Frontal cortex (tissue), 4 donors: Measurements from ENCODE around the gene TCN2. TPM values are rescaled to one million over a fixed set of nuclear protein-coding genes. Genes with fewer than 3 reads are reported as not detected.
"Not testable (repeated sequence)": the region's sequence is repeated elsewhere in the genome, so short reads cannot be mapped to it uniquely, and the experiment has no call there.

Experiments used
- DNase-seq, 2 donors: peaks; one replicate each; pipeline ENCODE4 v3.0.0; 2012; ENCODE audit warnings: low spot score in 2 of 2
- FAIRE-seq: peaks from 2 replicates; lab custom pipeline; 2012; peaks lifted over from hg19 to GRCh38; lab: Jason Lieb, UNC
- total RNA-seq: library from RNA; depleted of rRNA; stranded (reverse); fragments of >200 nt; gene quantifications from one replicate; pipeline ENCODE4 v1.2.3, GENCODE V29; 2014
- donor health status: control.
- donor health status: control.
- donor health status: control.

TCN2 gene
- 11.0 TPM for total RNA-seq

DNA sequence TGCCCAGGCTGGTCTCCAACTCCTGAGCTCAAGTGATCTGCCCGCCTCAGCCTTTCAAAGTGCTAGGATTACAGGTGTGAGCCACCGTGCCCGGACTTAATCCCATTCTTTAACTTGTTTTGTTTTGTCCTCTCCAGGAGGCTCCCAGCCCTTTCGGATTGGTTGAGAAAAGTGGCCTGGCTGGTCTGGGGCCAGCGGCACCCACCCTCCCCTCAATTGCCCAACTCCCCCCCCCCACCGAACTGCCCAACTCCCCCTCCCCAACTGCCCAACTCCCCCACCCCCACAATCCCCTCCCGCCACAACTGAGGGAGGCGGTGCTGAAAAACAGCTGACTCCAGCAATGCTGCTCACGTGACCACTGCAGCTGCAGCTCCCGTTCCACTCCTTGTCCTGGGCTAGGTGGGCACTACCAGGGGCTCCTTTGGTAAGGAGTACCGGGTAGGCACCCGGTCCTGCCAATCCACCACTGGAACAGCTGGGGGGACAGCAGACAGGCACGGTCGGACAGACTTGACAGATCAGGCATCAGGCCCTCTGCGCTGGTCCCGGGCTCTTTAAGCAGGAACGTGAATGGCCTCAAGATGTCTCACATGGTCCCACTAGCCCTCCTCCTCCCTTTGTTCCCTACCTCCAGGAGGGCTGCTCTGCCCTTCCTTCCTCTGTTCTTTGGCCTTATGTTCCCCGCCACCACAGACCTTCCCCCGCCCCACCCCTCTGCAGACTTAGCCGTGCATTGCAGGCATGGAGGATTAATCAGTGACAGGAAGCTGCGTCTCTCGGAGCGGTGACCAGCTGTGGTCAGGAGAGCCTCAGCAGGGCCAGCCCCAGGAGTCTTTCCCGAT is at the start of gene TCN2:
Gene TCN2, plus strand, starts transcription at position 720 of the 845 bp plus-strand sequence. CDS start 158 bp downstream, outside the sequence.
- FAIRE-seq (no peak), DNase-seq (peak; percentile 72)

DNA sequence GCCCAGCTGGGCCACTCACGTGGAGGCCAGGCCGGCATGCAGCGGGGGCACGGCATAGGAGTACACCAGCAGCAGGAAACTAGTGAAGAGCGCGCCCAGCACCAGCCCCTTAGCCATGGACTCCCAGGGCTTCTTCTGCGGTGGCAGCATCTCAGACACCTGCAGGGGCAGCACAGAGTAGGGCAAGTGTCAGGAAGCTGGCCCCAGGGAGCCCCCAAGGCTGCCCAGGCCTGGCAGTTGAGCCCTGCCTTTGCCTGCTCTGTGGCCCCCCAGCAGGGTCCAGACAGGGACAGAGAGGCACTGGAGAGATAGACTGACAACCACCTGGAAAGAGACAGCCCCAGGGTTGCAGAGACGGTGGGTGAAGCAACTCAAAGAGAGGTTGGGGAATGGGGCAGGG is 49.7 kb upstream of the TCN2 start:
- DNase-seq (no peak), FAIRE-seq (no peak)

DNA sequence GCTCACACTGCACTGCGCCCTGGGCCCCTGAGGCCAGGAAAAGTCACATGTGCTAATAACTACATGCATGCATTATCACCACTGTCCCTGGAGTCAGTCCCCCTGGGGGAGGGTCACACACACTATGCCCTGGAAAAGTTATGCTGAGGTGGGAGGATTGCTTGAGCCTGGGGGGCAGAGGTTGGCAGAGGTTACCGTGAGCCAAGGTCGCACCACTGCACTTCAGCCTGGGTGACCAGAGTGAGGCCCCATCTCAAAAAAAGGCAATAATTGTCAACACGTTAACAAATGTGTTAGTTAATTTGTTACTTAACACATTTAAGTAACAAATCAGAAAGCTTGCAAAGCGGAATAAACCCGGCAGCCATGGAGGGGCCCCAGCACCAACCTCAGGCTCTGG is 47.1 kb upstream of the TCN2 start:
- DNase-seq (no peak), FAIRE-seq (no peak)

DNA sequence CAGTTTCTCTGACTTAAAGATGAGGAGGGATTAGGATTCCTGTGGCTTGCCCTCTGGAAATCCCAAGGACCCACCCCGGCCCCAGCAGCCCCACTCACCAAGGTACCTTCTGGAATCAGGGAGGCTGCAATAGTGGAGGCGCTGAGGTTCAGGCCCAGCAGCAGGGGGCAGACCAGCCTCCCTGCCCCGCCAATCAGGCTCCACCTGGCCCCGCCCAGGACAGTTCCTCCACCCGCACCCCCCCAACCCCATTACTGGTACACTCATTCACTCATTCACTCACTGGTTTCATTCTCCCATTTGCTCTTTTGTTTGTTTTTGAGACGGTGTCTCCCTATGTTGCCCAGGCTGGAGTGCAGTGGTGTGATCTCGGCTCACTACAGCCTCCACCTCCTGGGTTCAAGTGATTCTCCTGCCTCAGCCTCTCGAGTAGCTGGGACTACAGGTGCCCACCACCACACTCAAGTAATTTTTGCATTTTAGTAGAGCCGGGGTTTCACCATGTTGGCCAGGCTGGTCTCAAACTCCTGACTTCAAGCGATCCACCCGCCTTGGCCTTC is 46.3 kb upstream of the TCN2 start:
- not testable (repeated sequence) for DNase-seq, FAIRE-seq

DNA sequence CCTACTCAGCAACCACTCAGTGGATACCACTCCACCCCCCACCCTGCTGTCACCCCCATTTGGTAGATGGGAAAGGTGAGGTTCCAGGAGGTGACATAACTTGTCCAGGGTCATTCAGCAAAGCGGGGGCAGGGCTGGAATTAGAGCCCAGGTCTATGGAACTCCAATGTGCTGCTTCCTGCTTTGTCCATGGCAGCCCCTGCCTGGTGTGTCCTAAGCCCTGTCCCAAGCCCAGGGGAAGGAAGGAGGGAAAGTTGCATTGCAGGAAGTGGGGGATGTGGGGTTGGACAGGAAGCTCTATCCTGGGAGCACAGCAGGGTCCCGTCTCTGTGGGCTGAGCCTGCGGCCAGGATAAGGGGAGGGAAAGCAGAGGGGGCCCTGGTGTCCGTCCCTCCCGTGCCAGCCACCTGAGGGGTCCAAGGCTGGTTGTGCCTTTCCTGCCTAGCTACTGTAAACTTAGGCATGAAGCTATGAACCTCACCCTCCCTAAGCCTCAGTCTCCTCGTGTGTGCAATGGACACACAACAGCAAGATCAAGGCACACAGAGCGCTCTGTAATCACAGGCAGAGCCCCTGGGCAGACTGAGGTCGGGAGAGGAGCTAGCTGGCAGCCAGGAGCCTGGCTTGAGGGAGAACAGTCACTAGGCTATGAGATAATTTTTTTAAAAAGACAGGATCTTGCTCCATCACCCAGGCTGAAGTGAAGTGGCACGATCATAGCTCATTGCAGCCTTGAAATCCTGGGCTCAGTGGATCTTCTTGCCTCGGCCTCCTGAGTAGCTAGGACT is 45.4 kb upstream of the TCN2 start:
- FAIRE-seq (no peak), DNase-seq (no peak)

DNA sequence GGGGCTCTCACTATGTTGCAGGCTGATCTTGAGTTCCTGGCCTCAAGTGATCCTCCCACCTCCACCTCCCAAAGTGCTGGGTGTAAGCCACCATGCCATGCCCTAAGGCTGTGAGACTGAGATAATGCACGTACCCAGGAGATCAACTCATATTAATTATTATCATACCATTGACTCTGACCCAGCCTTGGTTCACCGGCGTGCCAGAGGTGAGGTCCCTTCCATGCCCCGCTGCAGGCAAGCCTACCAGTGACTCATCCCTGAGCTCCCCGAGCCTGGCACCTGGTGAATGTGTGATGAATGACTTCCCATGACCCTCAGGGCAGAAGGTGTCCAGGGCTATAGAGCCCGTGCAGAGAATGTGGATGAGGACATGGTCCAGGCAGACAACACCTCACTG is 44.6 kb upstream of the TCN2 start:
- FAIRE-seq: no peak

DNA sequence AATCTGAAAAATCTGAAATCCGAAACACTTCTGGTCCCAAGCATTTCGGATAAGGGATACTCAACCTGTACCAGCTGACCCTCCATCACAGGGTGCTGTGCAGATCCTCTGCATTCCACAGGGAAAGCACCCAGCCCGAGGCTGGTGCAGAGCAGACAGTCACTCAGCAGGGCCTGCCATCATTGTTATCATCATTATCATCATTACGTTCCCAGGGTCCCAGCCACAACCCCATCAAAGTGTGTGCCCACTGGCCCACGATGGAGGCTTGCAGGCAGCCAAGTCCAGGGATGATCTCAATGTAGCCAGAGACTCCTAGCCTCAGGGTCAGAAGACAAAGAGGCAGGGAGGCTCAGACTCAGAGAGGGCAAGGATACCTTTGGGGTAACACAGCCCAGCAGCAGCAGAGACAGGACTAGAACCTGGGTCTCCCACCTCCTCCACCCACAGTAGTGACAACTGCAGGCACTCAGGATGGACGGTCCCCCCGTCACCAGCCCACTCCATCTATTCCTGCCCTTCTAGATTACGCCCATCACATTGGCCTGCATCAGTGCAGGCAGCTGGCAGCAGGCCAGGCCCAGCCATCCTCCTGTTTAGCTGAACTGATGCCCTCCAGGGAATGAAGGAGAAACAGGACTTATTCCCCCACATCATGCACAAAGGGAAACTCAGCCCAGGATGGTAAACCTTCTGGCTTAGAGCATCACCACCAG is 42.8 kb upstream of the TCN2 start:
- peak in 1 of 2 donors; percentile 30 for DNase-seq

More for the DNA sequence above, 44.6 kb upstream of the TCN2 start:
- DNase-seq: no peak

DNA sequence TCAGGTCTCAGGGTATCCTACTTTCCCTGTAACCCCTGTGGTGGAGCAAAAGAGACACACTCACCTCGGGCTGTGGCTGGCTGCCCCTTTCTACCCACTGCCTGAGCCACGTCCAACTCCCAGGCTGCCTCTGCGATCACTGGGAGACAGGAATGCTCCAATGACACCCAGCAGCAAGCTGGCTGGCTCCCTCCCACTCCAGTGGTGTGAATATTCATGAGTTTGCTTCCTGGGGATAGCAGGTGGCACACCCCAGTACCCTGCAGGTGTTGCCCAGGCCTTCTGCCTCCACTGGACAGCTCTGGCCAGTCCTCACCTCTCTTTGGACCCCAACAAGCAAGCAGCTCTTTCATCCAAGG is 42.2 kb upstream of the TCN2 start:
- DNase-seq (no peak), FAIRE-seq (no peak)

More for the DNA sequence above, 42.8 kb upstream of the TCN2 start:
- FAIRE-seq: no peak

DNA sequence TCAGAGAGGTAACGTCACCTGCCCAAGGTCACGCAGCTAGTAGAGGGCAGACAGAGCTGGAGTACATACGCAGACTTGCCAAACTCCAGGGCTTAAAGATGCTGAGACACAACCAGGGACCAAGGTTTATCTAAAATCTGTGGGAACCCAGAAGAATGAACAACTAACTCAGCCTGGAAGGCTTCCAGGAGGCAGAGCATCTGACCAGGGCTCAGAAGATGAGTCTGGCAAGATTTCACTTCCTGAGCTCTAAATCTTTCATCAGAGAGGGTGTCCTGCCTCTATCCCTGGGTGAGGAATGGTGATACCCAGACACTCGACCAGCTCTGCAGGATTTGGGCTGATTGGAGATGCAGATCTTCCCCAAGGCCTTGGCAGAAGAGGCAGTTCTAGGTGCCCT is 41.6 kb upstream of the TCN2 start:
- no peak for DNase-seq
- FAIRE-seq: no peak

DNA sequence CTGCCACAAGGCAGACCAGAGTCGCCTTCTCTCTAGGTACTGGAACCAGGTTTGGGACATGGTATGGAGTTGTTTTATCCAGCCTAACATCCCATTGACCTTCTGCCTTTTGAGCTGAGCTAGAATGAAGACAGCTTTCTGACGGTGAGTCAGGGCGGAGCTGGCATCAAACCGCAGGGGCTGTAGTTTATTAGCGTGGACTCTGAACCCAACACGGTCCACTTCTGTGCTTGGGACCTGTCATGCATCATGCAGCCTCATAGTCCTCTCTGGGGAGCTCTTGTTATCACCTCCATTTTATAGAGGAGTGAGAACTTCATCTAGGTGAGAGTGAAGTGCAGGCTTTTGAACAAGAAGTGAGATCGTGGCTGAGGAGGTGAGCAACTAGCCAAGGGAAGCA is 40.8 kb upstream of the TCN2 start:
- DNase-seq: no peak
- no peak for FAIRE-seq

DNA sequence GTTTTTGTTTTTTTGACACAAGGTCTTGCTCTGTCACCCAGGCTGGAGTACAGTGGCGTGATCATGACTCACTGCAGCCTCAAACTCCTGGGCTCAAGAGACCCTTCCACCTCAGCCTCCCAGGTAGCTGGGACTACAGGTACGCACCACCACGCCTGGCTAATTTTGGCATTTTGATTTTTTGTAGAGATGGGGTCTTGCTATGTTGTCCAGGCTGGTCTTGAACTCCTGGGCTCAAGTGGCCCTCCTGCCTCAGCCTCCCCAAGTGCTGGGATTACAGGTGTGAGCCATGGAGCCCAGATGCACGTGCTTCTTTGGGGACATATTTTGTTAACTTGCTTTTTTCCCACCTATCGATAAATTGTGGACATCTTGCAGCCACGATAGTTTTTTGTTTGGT is 39.7 kb upstream of the TCN2 start:
- not testable (repeated sequence) for DNase-seq, FAIRE-seq

DNA sequence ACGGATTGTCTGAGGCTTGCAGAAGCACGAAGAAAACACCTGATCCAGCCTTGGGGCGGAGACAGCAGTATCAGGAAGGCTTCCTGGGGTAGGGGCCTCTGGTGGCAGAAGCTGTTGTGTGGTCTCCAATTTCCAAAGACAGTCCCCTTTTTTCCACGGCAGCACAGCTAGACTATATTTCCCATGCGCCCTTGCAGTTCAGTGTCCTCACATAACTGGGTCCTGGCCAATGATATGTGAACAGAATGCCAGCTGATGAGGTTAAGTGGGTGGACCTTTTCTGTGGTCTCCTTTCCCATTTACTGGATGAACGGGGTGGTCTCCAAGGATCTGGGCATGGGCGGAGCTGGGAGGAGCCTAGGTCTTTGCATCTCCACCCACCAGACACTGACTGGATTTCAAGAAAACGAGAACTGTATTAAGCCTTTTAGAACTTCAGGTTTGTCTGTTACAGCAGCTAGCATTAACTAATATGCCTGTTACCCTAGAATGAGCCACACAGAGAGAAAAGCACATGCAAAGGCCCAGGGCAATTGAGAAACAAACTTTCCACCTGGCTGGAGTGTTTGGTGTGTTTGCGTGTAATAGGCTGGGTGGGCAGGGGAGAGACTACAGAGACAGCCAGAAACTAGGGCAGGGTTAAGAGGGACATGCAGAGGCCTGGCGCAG is 38.7 kb upstream of the TCN2 start:
- FAIRE-seq: no peak

DNA sequence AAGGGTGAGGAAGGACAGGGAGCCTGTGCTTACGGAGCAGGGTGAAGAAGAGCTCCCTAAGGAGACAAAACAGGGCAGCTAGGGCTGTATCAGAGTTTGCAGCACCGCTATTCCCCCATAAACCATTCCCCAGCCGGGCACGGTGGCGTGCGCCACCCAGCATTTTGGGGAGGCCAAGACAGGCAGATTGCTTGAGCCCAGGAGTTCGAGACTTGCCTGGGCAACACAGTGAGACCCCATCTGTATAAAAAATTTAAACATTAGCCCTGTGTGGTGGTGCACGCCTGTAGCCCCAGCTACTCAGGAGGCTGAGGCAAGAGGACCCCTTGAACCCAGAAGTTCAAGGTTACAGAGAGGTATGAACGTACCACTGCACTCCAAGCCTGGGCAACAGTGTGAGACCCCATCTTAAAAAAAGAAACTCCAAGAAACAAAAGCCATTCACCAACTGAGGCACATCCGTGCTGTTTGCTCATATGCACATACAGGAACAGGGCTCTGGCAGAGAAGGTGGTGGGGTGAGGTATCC is 37.2 kb upstream of the TCN2 start:
- DNase-seq (no peak), FAIRE-seq (no peak)

More for the DNA sequence above, 38.7 kb upstream of the TCN2 start:
- no peak for DNase-seq

DNA sequence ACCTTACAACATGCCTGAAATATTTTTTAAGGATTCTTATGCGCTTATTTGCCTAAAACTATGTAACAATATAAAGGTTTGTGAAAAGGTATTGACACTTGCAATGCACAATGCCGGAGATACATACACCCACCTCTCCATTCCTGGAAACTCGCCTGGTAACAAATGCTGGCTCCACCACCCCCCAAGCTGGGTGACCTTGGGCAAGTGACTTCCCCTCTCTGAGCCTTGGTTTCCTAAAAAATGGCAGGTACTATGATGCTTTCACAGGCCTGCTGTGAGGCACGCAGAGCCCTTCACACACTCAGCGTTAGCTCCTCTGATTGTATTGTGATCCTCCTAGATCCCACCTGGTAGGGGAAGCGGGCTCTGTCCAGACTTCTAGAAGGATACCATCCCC is 34.8 kb upstream of the TCN2 start:
- DNase-seq: no peak
- FAIRE-seq: no peak

DNA sequence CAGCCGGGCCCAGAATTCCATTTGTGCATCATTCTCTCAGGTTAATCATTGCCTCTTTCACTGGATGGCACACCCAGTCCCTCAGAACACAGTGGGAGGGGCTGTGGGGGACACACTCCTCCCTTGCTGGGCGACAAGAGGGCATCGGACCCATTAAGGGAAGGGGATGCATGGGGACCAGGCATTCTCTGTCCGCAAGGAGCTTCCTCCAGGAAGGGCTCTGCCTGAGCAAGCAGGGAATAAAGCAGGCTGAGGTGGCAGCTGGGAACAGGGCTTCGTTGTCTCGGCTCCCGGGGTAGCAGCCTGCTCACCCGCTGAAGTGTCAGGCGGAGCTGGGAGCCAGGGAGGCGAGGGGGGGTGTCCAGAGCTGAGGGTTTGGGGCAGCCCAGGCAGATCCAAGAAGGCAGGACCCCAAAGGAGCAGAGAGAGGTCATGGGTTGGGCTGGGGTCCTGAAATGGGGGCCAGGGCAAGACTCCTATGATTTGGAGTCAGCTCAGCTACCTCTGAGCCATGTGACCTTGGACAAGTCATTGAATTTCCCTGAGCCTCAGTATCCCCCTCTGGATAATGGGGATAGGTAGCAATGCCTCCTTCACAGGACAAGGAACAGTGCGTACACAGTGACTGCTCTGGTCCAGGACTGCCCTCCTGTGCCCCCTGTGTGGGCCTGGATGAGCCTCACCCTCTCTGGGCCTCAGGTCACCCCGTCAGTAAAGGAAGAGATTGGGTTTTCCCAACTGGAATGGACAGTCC is 34.0 kb upstream of the TCN2 start:
- FAIRE-seq: no peak

DNA sequence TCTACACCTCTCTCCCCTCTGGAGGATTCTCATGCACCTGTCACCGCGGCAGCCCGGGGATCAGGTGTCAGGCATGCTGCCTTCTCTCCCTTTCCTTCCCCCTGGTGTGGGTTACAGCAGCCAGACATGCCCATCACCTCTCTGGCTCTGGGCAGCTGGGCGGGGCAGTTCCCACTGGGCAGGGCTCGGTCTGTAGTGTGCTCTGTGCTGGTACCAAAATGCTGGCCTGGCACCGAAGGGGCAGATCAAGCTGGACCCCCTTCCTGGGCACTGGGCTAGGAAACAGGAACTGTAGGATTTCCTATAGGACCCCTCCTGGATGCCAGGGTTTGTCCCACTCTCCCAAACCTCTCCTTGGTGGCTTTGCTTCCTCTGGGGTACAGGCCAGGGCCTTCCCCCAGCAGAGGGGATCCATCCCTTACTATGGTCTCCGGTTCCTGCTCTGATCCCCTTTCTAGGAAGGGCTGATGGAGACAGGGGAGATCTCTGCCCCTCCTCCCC is 33.3 kb upstream of the TCN2 start:
- peak in 1 of 2 donors; percentile 40 for DNase-seq
- no peak for FAIRE-seq

More for the DNA sequence above, 34.0 kb upstream of the TCN2 start:
- DNase-seq: peak; percentile 41 to 51

DNA sequence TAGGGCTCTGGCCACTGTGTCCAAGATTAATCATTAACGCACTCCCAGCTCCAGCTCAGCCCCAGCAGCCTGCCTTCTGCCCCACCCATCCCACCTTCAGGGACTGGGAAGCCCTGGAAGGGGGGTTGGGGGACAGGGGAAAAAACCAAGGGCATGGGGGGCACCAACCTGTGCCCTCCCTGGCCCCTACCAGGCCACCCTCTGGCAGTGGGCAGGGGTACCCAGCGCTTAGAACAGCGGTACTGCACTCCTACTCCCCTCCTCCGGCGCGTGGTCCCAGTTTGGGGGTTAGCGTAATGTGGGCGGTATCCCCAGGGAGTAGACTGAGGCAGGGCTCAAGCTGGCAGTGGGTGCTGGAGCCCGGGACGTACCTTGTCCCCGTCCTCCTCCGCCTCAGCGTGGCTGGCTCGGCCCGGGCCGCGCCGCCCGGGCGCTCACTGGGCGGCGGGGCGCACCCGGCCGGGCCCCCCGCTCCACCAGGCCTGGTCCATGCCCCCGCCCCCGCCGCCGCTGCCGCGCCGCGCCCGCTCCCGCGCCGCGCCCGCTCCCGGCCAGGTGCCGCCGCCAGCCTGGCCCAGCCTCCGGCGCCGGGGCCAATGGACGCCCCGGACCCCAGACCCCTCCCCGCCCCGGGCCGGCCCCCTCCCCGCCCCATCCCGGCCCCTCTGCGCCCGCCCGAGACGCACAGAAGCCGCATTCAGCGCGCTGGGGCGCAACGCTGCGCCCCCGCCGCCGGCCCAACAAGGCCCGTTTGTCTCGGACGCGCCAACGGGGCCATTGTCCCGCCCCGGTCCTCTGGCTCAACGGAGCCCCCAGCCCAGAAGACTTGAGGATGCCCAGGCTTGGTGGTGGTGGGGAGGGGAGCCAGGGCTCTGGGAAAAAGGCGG is 32.6 kb upstream of the TCN2 start, which contains the start of gene GAL3ST1:
Gene GAL3ST1, minus strand, starts transcription at position 571 of the 887 bp plus-strand sequence. CDS start 17,273 bp downstream, outside the sequence.
- no peak for FAIRE-seq
- DNase-seq: peak; percentile 79 to 90
